Fibroblast of lung (primary cell): ENCODE results near the gene ISG20. TPM values are rescaled to one million over a fixed set of nuclear protein-coding genes. Genes with fewer than 3 reads are reported as not detected.

Source experiments
- DNase-seq, 2 donors: peaks; one replicate each; pipeline versions ENCODE4 v3.0.0 to v3.0.0-alpha.2; 2010; ENCODE audit warnings: low read depth in 2 of 2
- H2AFZ ChIP-seq: 2 replicates; pipeline ENCODE4 v1.5.1; 2012; ENCODE audit warnings: low read length, control low read depth, inconsistent platforms
- H3K27ac ChIP-seq: 2 replicates; pipeline ENCODE4 v1.5.1; 2011; ENCODE audit warnings: low read length, control low read depth; ENCODE audit not compliant: insufficient read depth
- H3K27me3 ChIP-seq: 2 replicates; pipeline ENCODE4 v1.5.1; 2011; ENCODE audit warnings: mild to moderate bottlenecking, low read length; ENCODE audit not compliant: control insufficient read depth, insufficient read depth
- H3K36me3 ChIP-seq: 2 replicates; pipeline ENCODE4 v1.5.1; 2011; ENCODE audit warnings: low read length; ENCODE audit not compliant: control insufficient read depth, insufficient read depth
- H3K4me1 ChIP-seq: 2 replicates; pipeline ENCODE4 v1.5.1; 2011; ENCODE audit warnings: low read length; ENCODE audit not compliant: control insufficient read depth, insufficient read depth; ENCODE audit errors: extremely low read depth
- H3K4me2 ChIP-seq: 2 replicates; pipeline ENCODE4 v1.5.1; 2011; ENCODE audit warnings: low read length, control low read depth; ENCODE audit not compliant: insufficient read depth; ENCODE audit errors: extremely low read depth
- H3K4me3 ChIP-seq, 4 experiments: fragments of 200-600 bp in 1 of 4; sonication (generic) in 1 of 4; replicated peaks in 1 of 4; 2 replicates each; pipeline ENCODE4 v1.5.1; 2011 to 2016; ENCODE audit warnings: low read length in 4 of 4, low read depth in 3 of 4, mild to moderate bottlenecking in 3 of 4, control low read depth in 2 of 4, inconsistent platforms in 1 of 4, mixed read lengths in 1 of 4; ENCODE audit not compliant: insufficient read depth in 1 of 4; ENCODE audit errors: control extremely low read depth in 1 of 4
- H3K79me2 ChIP-seq: 2 replicates; pipeline ENCODE4 v1.5.1; 2012; ENCODE audit warnings: mild to moderate bottlenecking, low read length, inconsistent platforms; ENCODE audit not compliant: control insufficient read depth, insufficient read depth
- H3K9ac ChIP-seq: 2 replicates; pipeline ENCODE4 v1.5.1; 2011; ENCODE audit warnings: mild to moderate bottlenecking, low read length, control low read depth; ENCODE audit not compliant: insufficient read depth
- H3K9me3 ChIP-seq: 2 replicates; pipeline ENCODE4 v1.5.1; 2012; ENCODE audit warnings: low read depth, low read length; ENCODE audit not compliant: control insufficient read depth, insufficient read depth
- H4K20me1 ChIP-seq: 2 replicates; pipeline ENCODE4 v1.5.1; 2011; ENCODE audit warnings: low read length; ENCODE audit not compliant: control insufficient read depth, insufficient read depth; ENCODE audit errors: extremely low read depth
- CTCF ChIP-seq, 2 donors: IDR thresholded peaks in 1 of 2; conservative IDR thresholded peaks in 1 of 2; 1 replicate in 1 of 2; 2 replicates in 1 of 2; pipeline ENCODE4 v1.5.1; 2011 to 2012; ENCODE audit warnings: low read length in 2 of 2, control low read depth in 1 of 2, inconsistent platforms in 1 of 2, low read depth in 1 of 2, mild to moderate bottlenecking in 1 of 2
- EZH2 ChIP-seq: IDR thresholded peaks from 2 replicates; pipeline ENCODE4 v1.5.1; 2012; ENCODE audit warnings: low read length, control low read depth, mild to moderate bottlenecking; ENCODE audit errors: missing control alignments
- polyA plus RNA-seq, 2 donors: library from polyadenylated mRNA; depleted of rRNA in 1 of 2; stranded (reverse) in 1 of 2; unstranded in 1 of 2; fragments of >200 nt; gene quantifications; 2 replicates each; pipeline ENCODE4 v1.2.1, GENCODE V29; 2011 to 2012; ENCODE audit warnings: missing spikeins in 1 of 2
- total RNA-seq: library from RNA; depleted of rRNA; stranded (reverse); fragments of >200 nt; gene quantifications from 2 replicates; pipeline ENCODE4 v1.2.1, GENCODE V29; 2014

ISG20 gene
- total and polyA plus RNA-seq, 2 donors (not counting 1 experiment from before 2014, with no cell fraction given) = 2.2 to 3.0 TPM

- Histone ChIP-seq H2AFZ (no peak overlapping the region), H3K27me3 (peaks cover 3% of the 10 kb centered on the region), H3K79me2 (no peaks in the 10 kb centered on the region), H3K9me3 (no peaks in the 10 kb centered on the region), H3K27ac (no peak overlapping the region), H4K20me1 (no peaks in the 10 kb centered on the region), H3K4me3 (no peak overlapping the region), H3K4me1 (no peaks in the 10 kb centered on the region), H3K4me2 (no peak overlapping the region), H3K9ac (no peak overlapping the region), H3K36me3 (no peaks in the 10 kb centered on the region)
- DNase-seq = no peak
- no peak for TF ChIP-seq EZH2
- no peak for TF ChIP-seq CTCF (conservative IDR thresholded peaks at IDR 0.05 in 1 of 2, IDR thresholded peaks at IDR 0.05 in 1 of 2; ENCODE audit: low read depth in 1 of 2, low read length in 2 of 2)
These were observed 41.6 kb downstream of the ISG20 start for GRCh38 chr15:88680241-88681001.

GRCh38 chr15:88681610-88682221 is 42.9 kb downstream of the ISG20 start:
- Histone ChIP-seq H3K4me3 (no peak overlapping the region), H3K27ac (no peak overlapping the region), H4K20me1 (no peaks in the 10 kb centered on the region), H3K9me3 (no peaks in the 10 kb centered on the region), H3K27me3 (peaks cover 3% of the 10 kb centered on the region), H3K4me2 (no peak overlapping the region), H3K79me2 (no peaks in the 10 kb centered on the region), H3K36me3 (no peaks in the 10 kb centered on the region), H2AFZ (no peak overlapping the region), H3K9ac (no peak overlapping the region), H3K4me1 (no peaks in the 10 kb centered on the region)
- no peak for DNase-seq
- TF ChIP-seq EZH2 (no peak), CTCF (conservative IDR thresholded peaks at IDR 0.05 in 1 of 2, IDR thresholded peaks at IDR 0.05 in 1 of 2; ENCODE audit: low read depth in 1 of 2, low read length in 2 of 2) (no peak)

GRCh38 chr15:88684345-88684744 is 45.5 kb downstream of the ISG20 start:
- TF ChIP-seq CTCF (conservative IDR thresholded peaks at IDR 0.05 in 1 of 2, IDR thresholded peaks at IDR 0.05 in 1 of 2; ENCODE audit: low read depth in 1 of 2, low read length in 2 of 2) = no peak
- TF ChIP-seq EZH2 = no peak
- Histone ChIP-seq H3K27ac (no peak overlapping the region), H3K27me3 (no peaks in the 10 kb centered on the region)

More at GRCh38 chr15:88684345-88684744, 45.5 kb downstream of the ISG20 start:
- H3K9ac ChIP-seq = no peak overlapping the region
- no peak overlapping the region for H3K4me2 ChIP-seq
- no peak overlapping the region for H3K4me3 ChIP-seq
- no peaks in the 10 kb centered on the region for H3K9me3 ChIP-seq
- DNase-seq = no peak
- no peaks in the 10 kb centered on the region for H3K36me3 ChIP-seq
- no peaks in the 10 kb centered on the region for H3K4me1 ChIP-seq
- H2AFZ ChIP-seq = no peak overlapping the region
- H3K79me2 ChIP-seq = no peaks in the 10 kb centered on the region
- H4K20me1 ChIP-seq = no peaks in the 10 kb centered on the region
